GM10248 (cell line): ENCODE data around the gene INPP4A.
"Not testable (repeated sequence)": the region's sequence is repeated elsewhere in the genome, so short reads cannot be mapped to it uniquely, and the experiment has no call there.

Source experiments
- CTCF ChIA-PET: fragments of 300-600 bp; sonication (Branson Sonifier 250); formaldehyde crosslinking; extraction: SDS; loops from one replicate; lab custom pipeline; 2021; ENCODE audit warnings: antibody characterized with exemption; lab: Yijun Ruan, JAX
- POLR2A ChIA-PET: fragments of 350-650 bp; sonication (Branson Sonifier 250); formaldehyde crosslinking; extraction: SDS; loops from one replicate; lab custom pipeline; 2020; ENCODE audit warnings: antibody characterized with exemption; lab: Yijun Ruan, JAX
- DNase-seq: peaks from one replicate; pipeline ENCODE4 v3.0.0; 2012; ENCODE audit errors: extremely low spot score
- TF ChIP-seq, protein P1 (sequence below): IDR thresholded peaks from 2 replicates; pipeline ENCODE4 v1.5.1; 2012; ENCODE audit warnings: mild to moderate bottlenecking, low read depth; ENCODE audit errors: extremely low read depth, missing control alignments, control extremely low read depth

INPP4A gene

DNA sequence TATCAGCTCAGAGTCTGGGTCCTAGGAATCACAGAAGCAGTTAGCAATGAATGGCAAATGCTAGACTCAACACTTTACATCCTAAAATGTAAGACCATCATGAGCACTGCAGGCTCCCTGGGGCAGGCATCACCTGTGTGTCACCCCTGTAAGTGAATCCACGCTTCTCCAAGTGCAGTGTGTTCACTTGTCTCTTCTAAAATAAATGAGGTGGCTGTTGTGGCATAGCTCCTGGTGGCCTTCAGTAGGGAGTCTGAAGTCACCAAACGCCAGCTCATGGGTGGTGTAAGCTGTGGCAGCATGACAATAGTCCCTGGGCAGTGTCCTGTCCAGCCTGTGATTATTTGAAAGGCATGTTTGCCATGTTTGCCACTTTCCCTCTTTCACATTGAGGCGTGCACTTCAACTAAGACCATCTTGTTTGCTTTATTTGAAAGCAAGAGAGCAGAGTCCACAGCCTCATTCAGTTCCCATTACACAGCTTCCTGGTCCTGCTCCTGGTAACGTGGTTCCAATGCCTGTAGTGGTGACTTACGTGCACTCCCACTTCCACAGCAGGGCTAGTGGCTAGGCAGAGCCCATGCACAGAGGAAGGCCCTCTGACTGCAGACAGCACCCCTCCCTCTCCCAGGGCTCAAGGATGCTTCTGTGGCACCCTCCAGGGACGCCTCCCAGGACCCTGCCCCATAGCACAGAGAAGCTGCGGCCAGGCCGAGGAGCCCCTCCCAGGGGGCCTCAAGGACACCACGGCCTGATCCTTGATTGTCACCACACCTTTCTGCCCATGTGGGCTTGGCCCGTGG, 139.4 kb downstream of the INPP4A start:
- no peak for DNase-seq
- POLR2A ChIA-PET: interaction anchor here (0.5 kb wide), 1 partner anchor 947 kb away, joined by 5 read pairs; no protein-coding TSS in a partner anchor
- CTCF ChIA-PET: interaction anchor here (0.9 to 4.0 kb wide), 4 partner anchors 12 to 19 kb away, joined by 3 to 11 read pairs (median 4); no protein-coding TSS in a partner anchor
- TF ChIP-seq, protein P1, sequence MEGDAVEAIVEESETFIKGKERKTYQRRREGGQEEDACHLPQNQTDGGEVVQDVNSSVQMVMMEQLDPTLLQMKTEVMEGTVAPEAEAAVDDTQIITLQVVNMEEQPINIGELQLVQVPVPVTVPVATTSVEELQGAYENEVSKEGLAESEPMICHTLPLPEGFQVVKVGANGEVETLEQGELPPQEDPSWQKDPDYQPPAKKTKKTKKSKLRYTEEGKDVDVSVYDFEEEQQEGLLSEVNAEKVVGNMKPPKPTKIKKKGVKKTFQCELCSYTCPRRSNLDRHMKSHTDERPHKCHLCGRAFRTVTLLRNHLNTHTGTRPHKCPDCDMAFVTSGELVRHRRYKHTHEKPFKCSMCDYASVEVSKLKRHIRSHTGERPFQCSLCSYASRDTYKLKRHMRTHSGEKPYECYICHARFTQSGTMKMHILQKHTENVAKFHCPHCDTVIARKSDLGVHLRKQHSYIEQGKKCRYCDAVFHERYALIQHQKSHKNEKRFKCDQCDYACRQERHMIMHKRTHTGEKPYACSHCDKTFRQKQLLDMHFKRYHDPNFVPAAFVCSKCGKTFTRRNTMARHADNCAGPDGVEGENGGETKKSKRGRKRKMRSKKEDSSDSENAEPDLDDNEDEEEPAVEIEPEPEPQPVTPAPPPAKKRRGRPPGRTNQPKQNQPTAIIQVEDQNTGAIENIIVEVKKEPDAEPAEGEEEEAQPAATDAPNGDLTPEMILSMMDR: no peak

- TF ChIP-seq, protein P1: no peak
- ChIA-PET CTCF (interaction anchor here (0.6 to 4.0 kb wide), 4 partner anchors 14 to 17 kb away, joined by 3 to 11 read pairs (median 4); no protein-coding TSS in a partner anchor), POLR2A (no interaction called here)
- no peak for DNase-seq
Measured at GRCh38 chr2:98585386-98585785, 140.7 kb downstream of the INPP4A start.

GRCh38 chr2:98586551-98587140, 142.0 kb downstream of the INPP4A start:
- ChIA-PET CTCF (interaction anchor here (1.5 to 4.0 kb wide), 2 partner anchors 12 to 15 kb away, joined by 3 to 11 read pairs; no protein-coding TSS in a partner anchor), POLR2A (no interaction called here)
- no peak for DNase-seq
- TF ChIP-seq, protein P1: no peak

GRCh38 chr2:98588880-98589431, 144.3 kb downstream of the INPP4A start:
- no peak for DNase-seq
- POLR2A ChIA-PET: no interaction called here
- CTCF ChIA-PET: interaction anchor here (1.2 to 3.0 kb wide), 3 partner anchors 10 to 15 kb away, joined by 3 to 10 read pairs (median 9); no protein-coding TSS in a partner anchor
- TF ChIP-seq, protein P1: no peak

GRCh38 chr2:98589489-98589888, 144.8 kb downstream of the INPP4A start:
- CTCF ChIA-PET: interaction anchor here (0.8 to 3.0 kb wide), 4 partner anchors 10 to 21 kb away, joined by 3 to 10 read pairs (median 6); no protein-coding TSS in a partner anchor
- POLR2A ChIA-PET: no interaction called here
- no peak for DNase-seq
- TF ChIP-seq, protein P1: no peak

DNA sequence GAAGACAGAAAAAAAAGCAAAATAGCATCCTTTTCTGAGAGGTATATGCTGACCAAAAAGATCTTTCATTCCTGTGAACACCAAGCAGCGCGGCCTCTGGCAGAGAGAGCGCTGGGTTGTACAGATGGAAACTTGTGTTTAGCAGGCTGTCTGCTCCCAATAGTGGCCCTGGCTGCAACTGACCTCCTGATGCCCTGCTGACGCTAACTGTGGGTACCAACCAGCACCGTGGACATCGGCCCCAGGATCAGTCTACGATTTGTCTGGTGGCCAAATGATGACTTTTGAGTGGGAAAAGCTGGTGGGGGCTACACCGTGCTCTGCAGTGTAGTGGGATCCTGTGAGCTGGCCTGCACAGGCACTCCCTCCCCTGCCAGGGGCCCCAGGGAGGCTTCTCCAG, 147.9 kb downstream of the INPP4A start:
- POLR2A ChIA-PET: no interaction called here
- CTCF ChIA-PET: interaction anchor here (0.8 to 2.4 kb wide), 2 partner anchors 9 to 24 kb away, joined by 3 to 8 read pairs; no protein-coding TSS in a partner anchor
- TF ChIP-seq, protein P1: no peak
- DNase-seq: no peak

- POLR2A ChIA-PET, CTCF ChIA-PET, DNase-seq: not testable (repeated sequence)
Measured at GRCh38 chr2:98594665-98595064, 150.0 kb downstream of the INPP4A start.
